Measurements from ENCODE around the gene ROCK2.

- no peak for TF ChIP-seq EZH2 (IDR thresholded peaks at IDR 0.05; ENCODE audit: borderline replicate concordance, low read depth, low read length, poor library complexity, severe bottlenecking)
- TF ChIP-seq CTCF (conservative IDR thresholded peaks at IDR 0.05; ENCODE audit: low read depth, low read length): no peak
Observed at GRCh38 chr2:11227595-11227994, 116.8 kb downstream of the ROCK2 start.

All from A673 (cell line).